SK-N-SH treated with all-trans-retinoic acid at 6 μM for 48 hours (cell line): ENCODE measurements around the gene SCYL3.

ENCODE experiments used
- ATAC-seq: fragments of 200-7000 bp; cut with Tn5 transposase; 3 replicates; pipeline ENCODE4 v1.9.1; 2020; ENCODE audit warnings: mild to moderate bottlenecking, moderate library complexity
- ARNTL ChIP-seq: fragments of 450-650 bp; formaldehyde crosslinking; IDR thresholded peaks from 2 replicates; pipeline ENCODE4 v1.5.0; 2020; ENCODE audit warnings: low read depth, mild to moderate bottlenecking, moderate library complexity, borderline replicate concordance
- BACH2 ChIP-seq: fragments of 250-450 bp; sonication (Bioruptor Pico); IDR thresholded peaks from 2 replicates; pipeline ENCODE4 v1.9.0; 2021; ENCODE audit warnings: mild to moderate bottlenecking, borderline replicate concordance
- CREB5 ChIP-seq: fragments of 250-450 bp; sonication (Bioruptor Pico); IDR thresholded peaks from 2 replicates; pipeline ENCODE4 v1.5.1; 2020; ENCODE audit warnings: low read depth, mild to moderate bottlenecking, moderate library complexity
- CSRNP3 ChIP-seq: fragments of 250-450 bp; sonication (Bioruptor Pico); IDR thresholded peaks from 2 replicates; pipeline ENCODE4 v1.5.1; 2021; ENCODE audit warnings: mild to moderate bottlenecking, moderate library complexity
- GLIS3 ChIP-seq: fragments of 250-450 bp; sonication (Bioruptor Pico); IDR thresholded peaks from 2 replicates; pipeline ENCODE4 v1.5.0; 2020; ENCODE audit warnings: mild to moderate bottlenecking, moderate library complexity
- ISL1 ChIP-seq: fragments of 250-450 bp; sonication (Bioruptor Pico); IDR thresholded peaks from 2 replicates; pipeline ENCODE4 v2.1.2; 2022; ENCODE audit warnings: mild to moderate bottlenecking, moderate library complexity
- OSR1 ChIP-seq: fragments of 250-450 bp; sonication (Bioruptor Pico); IDR thresholded peaks from 2 replicates; pipeline ENCODE4 v1.8.0; 2022; ENCODE audit warnings: moderate library complexity, mild to moderate bottlenecking, inconsistent platforms
- PPARA ChIP-seq: fragments of 250-450 bp; sonication (Bioruptor Pico); IDR thresholded peaks from 2 replicates; pipeline ENCODE4 v1.5.0; 2020; ENCODE audit warnings: mild to moderate bottlenecking, borderline replicate concordance
- RARB ChIP-seq: fragments of 250-450 bp; sonication (Bioruptor Pico); IDR thresholded peaks from 2 replicates; pipeline ENCODE4 v1.8.0; 2021; ENCODE audit warnings: mild to moderate bottlenecking, moderate library complexity
- SNAI2 ChIP-seq: fragments of 250-450 bp; sonication (Bioruptor Pico); IDR thresholded peaks from 2 replicates; pipeline ENCODE4 v1.5.0; 2020; ENCODE audit warnings: mild to moderate bottlenecking, moderate library complexity
- TOX ChIP-seq: fragments of 250-450 bp; sonication (Bioruptor Pico); IDR thresholded peaks from 2 replicates; pipeline ENCODE4 v1.8.0; 2021; ENCODE audit warnings: mild to moderate bottlenecking, moderate library complexity, borderline replicate concordance
- ZFP3 ChIP-seq: fragments of 250-450 bp; sonication (Bioruptor Pico); IDR thresholded peaks from 2 replicates; pipeline ENCODE4 v1.5.0; 2020; ENCODE audit warnings: mild to moderate bottlenecking, moderate library complexity
- ZFP30 ChIP-seq: fragments of 450-650 bp; formaldehyde crosslinking; IDR thresholded peaks from 2 replicates; pipeline ENCODE4 v1.5.0; 2022; ENCODE audit warnings: mild to moderate bottlenecking, moderate library complexity
- ZNF565 ChIP-seq: fragments of 450-650 bp; formaldehyde crosslinking; conservative IDR thresholded peaks from 2 replicates; pipeline ENCODE4 v1.5.0; 2020; ENCODE audit warnings: low read depth, mild to moderate bottlenecking, moderate library complexity
- ZNF70 ChIP-seq: fragments of 450-650 bp; formaldehyde crosslinking; IDR thresholded peaks from 2 replicates; pipeline ENCODE4 v1.5.0; 2020; ENCODE audit warnings: mild to moderate bottlenecking, moderate library complexity
- ZNF8 ChIP-seq: fragments of 450-650 bp; formaldehyde crosslinking; IDR thresholded peaks from 2 replicates; pipeline ENCODE4 v1.5.0; 2020; ENCODE audit warnings: mild to moderate bottlenecking, moderate library complexity
- TF ChIP-seq, protein P1 (sequence below): fragments of 250-450 bp; sonication (Bioruptor Pico); IDR thresholded peaks from 2 replicates; pipeline ENCODE4 v1.5.0; 2020; ENCODE audit warnings: mild to moderate bottlenecking, moderate library complexity
- TF ChIP-seq, protein P2 (sequence below): fragments of 250-450 bp; sonication (Bioruptor Pico); IDR thresholded peaks from 2 replicates; pipeline ENCODE4 v1.8.0; 2021; ENCODE audit warnings: low read depth, mild to moderate bottlenecking, moderate library complexity, borderline replicate concordance

The SCYL3 gene

DNA sequence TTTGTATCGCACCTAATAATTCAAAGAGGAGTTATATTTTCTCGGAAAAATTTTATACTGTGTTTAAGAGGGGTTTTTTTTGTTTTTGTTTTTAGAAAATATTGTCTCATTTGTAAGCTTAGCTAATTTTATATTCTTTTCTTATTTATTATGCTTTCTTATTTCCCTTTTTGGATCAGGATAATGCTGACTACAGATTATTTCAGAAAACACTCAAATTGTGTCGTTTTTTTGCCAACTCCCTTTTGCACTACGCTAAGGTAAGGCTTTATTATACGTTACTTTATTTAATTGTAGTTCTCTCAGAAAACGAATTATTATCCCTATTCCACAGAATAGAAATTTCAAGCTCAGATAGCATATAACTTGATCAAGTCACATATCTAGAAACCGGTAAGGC, 72.2 kb downstream of the SCYL3 start:
- no peak for ATAC-seq
- no peak for TF ChIP-seq ZFP30 (CRISPR knock-in tag)
- no peak for TF ChIP-seq GLIS3
- TF ChIP-seq TOX (CRISPR knock-in tag): no peak
- TF ChIP-seq ISL1 (CRISPR knock-in tag): no peak
- no peak for TF ChIP-seq RARB (CRISPR knock-in tag)
- TF ChIP-seq ARNTL: no peak
- no peak for TF ChIP-seq CREB5 (CRISPR knock-in tag)
- no peak for TF ChIP-seq ZNF565 (CRISPR knock-in tag)
- no peak for TF ChIP-seq ZFP3
- TF ChIP-seq ZNF8 (CRISPR knock-in tag): no peak
- TF ChIP-seq BACH2 (CRISPR knock-in tag): no peak
- TF ChIP-seq, protein P1, sequence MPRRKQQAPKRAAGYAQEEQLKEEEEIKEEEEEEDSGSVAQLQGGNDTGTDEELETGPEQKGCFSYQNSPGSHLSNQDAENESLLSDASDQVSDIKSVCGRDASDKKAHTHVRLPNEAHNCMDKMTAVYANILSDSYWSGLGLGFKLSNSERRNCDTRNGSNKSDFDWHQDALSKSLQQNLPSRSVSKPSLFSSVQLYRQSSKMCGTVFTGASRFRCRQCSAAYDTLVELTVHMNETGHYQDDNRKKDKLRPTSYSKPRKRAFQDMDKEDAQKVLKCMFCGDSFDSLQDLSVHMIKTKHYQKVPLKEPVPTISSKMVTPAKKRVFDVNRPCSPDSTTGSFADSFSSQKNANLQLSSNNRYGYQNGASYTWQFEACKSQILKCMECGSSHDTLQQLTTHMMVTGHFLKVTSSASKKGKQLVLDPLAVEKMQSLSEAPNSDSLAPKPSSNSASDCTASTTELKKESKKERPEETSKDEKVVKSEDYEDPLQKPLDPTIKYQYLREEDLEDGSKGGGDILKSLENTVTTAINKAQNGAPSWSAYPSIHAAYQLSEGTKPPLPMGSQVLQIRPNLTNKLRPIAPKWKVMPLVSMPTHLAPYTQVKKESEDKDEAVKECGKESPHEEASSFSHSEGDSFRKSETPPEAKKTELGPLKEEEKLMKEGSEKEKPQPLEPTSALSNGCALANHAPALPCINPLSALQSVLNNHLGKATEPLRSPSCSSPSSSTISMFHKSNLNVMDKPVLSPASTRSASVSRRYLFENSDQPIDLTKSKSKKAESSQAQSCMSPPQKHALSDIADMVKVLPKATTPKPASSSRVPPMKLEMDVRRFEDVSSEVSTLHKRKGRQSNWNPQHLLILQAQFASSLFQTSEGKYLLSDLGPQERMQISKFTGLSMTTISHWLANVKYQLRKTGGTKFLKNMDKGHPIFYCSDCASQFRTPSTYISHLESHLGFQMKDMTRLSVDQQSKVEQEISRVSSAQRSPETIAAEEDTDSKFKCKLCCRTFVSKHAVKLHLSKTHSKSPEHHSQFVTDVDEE (CRISPR knock-in tag): no peak
- TF ChIP-seq, protein P2, sequence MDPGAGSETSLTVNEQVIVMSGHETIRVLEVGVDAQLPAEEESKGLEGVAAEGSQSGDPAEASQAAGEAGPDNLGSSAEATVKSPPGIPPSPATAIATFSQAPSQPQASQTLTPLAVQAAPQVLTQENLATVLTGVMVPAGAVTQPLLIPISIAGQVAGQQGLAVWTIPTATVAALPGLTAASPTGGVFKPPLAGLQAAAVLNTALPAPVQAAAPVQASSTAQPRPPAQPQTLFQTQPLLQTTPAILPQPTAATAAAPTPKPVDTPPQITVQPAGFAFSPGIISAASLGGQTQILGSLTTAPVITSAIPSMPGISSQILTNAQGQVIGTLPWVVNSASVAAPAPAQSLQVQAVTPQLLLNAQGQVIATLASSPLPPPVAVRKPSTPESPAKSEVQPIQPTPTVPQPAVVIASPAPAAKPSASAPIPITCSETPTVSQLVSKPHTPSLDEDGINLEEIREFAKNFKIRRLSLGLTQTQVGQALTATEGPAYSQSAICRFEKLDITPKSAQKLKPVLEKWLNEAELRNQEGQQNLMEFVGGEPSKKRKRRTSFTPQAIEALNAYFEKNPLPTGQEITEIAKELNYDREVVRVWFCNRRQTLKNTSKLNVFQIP (CRISPR knock-in tag): no peak
- TF ChIP-seq OSR1 (CRISPR knock-in tag): no peak
- TF ChIP-seq CSRNP3 (CRISPR knock-in tag): no peak
- no peak for TF ChIP-seq ZNF70
- TF ChIP-seq, all 23 proteins: peak for 0

GRCh38 chr1:169816617-169817016, 77.1 kb downstream of the SCYL3 start:
- no peak for ATAC-seq
- no peak for TF ChIP-seq SNAI2 (CRISPR knock-in tag)
- TF ChIP-seq CREB5 (CRISPR knock-in tag): no peak
- TF ChIP-seq ZNF70: no peak
- TF ChIP-seq GLIS3: no peak

DNA sequence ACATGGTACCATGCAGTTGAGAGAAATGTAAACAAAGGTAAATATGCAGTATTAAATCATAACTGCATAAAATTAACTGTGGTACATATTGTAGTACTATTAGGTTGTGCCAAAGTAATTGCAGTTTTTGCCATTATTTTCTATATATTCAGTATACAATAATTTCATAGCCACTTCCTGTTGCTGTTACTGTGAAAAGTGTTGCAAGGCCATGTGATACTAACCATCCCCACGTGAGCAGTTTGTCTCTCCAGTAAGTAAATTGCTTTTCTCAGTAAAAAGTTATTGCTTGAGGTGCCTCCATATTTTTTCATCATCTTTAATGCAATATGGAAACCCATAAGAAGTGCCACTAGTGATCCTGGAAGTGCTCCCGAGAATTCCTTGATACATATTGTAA, 79.4 kb downstream of the SCYL3 start:
- no peak for TF ChIP-seq SNAI2 (CRISPR knock-in tag)
- TF ChIP-seq TOX (CRISPR knock-in tag): no peak
- no peak for TF ChIP-seq GLIS3
- no peak for TF ChIP-seq ARNTL
- TF ChIP-seq ZNF70: no peak
- TF ChIP-seq, protein P2 (CRISPR knock-in tag): no peak
- no peak for TF ChIP-seq CREB5 (CRISPR knock-in tag)
- TF ChIP-seq PPARA (CRISPR knock-in tag): no peak
- TF ChIP-seq ZNF565 (CRISPR knock-in tag): no peak
- ATAC-seq: no peak
